ENCODE results near the gene ATP6V0E1.
A peak's percentile ranks its signal among the peaks of the same experiment; 100 is the strongest.
"Not testable (repeated sequence)": the region's sequence is repeated elsewhere in the genome, so short reads cannot be mapped to it uniquely, and the experiment has no call there.

Gene ATP6V0E1

DNA sequence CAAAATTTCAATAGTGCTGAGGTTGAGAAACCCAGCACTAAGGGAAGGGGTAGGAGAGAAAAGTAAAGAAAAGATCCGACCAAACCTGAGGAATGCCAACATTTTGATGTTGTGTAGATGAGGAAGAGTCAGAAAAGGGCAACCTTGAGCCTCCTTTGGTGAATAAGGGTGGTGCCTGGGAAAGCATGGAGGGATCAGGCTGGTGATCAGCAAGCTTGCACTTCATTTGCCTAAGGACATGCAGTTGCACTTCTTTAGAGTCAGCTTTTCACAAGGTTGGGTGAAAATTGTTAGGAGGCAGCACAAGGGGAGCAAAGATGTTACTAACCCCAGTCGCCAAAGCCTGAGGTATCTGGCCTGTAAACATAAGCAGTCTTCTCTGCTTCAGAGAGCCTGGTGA lies 20.4 kb downstream of the ATP6V0E1 start:
- DNase-seq (ENCODE audit: low spot score), result no peak

DNA sequence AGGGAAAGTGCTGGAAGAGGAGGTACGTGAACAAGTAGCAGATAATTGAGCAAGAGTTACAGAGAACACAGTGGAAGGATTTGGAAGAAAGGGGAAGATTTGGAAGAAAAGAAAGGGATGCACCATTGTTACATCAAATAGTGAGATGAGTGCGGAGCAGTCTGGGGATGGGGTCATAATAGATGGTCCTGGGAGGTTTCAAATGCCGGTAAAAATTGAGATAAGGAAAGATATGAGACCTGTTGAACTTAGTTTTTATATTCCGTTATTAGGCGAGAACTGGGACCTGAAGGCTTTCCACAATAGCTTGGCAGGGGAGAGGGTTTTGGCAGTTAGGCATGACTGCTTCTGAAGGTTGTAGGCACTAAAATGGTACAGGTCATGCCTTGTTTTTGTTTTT lies 20.9 kb downstream of the ATP6V0E1 start:
- DNase-seq (ENCODE audit: low spot score), result no peak

DNA sequence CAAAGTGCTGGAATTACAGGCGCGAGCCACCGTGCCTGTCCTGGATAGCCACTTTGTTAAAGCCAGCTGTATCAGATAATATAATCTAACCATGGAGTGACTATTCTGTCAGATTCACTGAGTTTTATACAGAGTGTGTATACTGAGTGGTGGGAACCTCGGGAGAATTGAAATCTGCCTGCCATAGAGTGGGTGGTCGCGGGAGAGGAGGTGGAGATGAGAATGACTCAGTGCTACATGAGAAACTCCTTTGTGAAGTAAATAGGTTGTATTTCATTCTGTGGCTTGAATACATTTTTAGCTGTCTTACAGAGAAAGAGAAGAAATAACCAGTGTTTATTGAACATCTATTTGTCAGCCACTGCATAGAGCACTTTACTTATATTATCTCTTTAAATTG lies 26.4 kb downstream of the ATP6V0E1 start:
- no peak for DNase-seq (ENCODE audit: low spot score)

DNA sequence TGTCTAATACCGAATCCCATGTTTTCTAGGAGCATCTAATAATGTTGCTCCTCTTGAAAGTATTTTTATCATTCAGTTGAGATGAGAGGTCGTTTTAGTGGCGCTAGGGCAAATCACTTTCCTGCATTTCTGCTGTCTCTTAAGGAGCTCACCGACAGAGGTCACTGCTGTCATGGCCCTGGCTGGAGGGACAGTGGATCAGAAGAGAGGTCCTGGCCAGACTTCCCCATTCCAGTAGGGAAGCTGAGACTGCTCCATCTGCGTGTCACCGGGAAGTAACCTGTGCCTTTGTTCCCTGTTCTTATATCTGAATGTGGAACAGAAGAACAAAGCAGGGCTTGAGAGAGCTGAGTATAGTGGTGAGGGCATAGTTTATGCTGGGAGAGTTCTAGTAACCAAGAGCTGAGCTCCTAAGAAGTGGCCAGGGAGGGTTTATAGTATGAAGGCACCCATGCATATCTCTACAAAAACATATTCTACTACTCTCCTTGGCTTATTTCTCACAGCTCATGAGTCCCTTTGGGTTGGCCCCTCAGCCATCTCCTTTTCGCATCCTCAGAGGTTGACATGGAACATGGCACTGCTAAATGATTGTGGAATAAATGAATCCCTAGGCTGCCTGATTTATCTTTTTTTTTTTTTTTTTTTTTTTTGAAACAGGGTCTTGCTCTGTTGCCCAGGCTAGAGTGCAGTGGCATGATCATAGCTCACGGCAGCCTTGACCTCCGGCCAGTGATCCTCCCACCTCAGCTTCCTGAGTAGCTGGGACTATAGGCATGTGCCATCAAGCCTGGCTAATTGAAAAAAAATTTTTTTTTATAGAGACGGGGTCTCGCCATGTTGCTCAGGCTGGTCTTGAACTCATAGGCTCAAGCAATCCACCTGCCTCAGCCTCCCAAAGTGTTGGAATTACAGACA lies 27.2 kb downstream of the ATP6V0E1 start:
- DNase-seq (ENCODE audit: low spot score), result peak; percentile 84

DNA sequence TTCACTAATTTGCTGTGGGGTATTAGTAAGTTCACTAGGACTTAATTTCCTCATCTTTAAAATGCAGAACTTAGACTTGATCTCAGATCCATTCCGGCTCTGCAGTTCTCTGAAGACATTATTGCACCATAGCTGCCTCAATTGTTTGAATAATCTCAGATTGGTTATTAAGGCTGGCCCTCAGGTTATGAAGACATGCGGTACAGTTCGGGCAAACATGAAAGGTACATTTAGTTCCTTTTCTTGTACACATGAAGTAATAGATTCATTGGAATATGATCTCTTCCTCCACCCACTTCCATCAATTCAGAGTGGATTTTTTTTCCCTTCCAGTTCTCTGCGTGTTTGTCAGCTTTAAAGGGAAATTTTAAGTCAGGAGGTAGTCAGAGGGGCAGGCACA lies 28.0 kb downstream of the ATP6V0E1 start:
- DNase-seq (ENCODE audit: low spot score), result no peak

DNA sequence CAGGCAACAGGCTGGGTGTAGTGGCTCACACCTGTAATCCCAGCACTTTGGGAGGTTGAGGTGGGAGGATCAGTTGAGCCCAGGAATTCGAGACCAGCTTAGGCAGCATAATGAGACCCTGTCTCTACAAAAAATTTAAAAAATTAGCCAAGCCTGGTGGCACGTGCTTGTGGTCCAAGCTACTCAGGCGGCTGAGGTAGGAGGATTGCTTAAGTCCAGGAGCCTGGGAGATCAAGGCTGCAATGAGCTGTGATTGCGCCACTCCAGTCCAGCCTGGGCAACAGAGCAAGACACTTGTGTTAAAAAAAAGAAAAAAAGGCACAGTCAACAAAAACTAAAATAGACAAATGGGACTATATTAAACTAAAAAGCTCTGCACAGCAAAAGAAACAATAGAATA lies 29.3 kb downstream of the ATP6V0E1 start:
- DNase-seq (ENCODE audit: low spot score), result no peak

DNA sequence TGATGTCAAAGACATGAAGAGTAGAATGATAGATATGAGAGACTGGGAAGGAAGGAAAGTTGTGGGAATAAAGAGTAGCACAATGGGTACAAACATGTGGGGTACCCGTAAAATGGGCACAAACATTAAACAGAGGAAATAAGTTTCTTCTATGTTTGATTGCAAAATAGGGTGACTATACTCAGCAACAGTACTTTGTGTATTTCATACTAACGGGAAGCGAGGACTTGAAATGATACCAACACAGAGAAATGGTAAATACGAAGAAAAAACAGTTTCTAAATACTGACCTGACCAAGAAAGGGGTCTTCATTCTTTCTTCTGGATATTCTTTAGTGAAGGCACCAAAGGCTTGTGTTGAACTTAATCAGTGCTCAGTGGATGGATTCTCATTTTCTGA lies 31.1 kb downstream of the ATP6V0E1 start:
- DNase-seq (ENCODE audit: low spot score), result no peak

DNA sequence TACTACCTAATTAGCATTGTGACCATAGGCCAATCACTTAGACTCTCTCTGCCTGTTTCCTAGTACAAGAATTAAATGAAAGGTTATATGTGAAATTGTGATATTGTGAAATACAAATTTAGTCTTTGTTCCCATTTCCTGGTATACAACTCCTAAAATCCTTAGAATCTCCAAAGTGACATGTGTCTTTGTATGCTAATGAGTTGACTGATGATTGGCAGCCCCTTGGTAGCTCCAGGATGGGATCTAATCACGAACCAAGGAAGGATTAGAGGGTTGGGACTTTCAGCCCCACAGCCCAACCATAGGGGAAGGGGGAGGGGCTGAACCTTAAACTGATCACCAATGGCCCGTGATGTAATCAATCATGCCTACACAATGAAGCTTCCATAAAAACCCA lies 31.6 kb downstream of the ATP6V0E1 start:
- DNase-seq (ENCODE audit: low spot score), result no peak

DNA sequence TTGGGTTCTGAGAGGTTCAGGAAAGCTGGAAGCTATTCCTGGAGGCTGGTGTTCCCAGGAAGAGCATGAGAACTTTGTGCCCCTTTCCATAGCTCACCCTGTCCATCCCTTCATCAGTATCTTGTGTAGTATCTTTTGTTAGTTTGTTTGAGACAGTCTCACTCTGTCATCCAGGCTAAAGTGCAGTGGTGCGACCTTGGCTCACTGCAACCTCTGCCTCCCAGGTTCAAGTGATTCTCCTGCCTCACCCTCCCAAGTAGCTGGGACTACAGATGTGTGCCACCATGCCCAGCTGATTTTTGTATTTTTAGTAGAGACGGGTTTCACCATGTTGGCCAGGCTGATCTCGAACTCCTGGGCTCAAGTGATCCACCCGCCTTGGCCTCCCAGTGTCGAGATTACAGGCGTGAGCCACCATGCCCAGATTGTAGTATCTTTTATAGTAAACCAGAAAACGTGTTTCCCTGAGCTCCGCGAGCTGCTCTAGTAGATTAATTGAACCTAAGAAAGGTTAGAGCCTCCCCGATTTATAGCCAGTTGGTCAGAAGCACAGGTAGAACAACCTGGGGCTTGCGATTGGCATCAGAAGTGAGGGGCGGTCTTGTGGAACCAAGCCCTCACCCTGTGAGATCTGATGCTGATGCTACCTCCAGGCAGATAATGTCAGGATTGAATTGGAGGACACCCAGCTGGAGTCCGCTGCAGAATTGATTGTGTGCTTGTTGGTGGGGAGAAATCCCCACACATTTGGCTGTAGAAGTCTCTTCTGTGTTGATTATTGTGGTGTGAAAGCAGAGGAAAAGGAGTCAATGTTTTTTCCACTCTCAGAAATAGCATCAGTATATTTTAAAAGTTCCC lies 32.3 kb downstream of the ATP6V0E1 start:
- DNase-seq (ENCODE audit: low spot score), result no peak

DNA sequence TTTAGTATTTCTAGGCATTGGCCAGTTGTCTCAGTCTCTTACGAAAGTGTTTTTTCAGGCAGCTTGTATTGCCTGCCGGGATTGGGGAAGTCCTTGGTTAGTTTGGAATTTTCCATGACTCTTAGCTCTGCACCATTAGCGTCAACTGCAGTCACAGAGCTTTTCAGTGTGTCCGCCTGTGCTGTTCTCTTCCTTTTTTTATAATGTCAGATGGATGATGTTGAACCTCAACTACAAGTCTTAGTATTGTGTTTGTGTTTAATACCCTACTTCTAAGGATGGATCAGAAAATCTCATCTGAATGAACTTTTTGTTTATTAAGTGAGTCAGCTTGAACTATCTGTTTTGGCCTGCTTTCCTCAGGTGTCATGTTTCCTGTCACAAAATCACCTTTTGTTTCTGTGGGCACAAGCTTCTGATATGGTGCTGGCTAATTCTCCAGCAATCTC lies 33.1 kb downstream of the ATP6V0E1 start:
- DNase-seq (ENCODE audit: low spot score), result peak; percentile 79

DNA sequence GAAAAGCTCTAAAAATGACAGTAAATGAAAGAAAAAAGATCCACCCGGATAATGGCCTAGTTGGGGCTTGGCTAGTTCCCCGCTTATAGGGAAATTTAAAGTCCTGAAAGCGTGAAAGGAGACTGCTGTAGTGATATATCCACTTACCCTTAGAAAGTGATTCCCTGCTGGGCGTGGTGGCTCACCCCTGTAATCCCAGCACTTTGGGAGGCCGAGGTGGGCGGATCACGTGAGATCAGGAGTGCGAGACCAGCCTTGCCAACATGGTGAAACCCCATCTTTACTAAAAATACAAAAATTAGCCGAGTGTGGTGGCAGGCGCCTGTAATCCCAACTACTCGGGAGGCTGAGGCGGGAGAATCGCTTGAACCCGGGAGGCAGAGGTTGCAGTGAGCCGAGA lies 33.5 kb downstream of the ATP6V0E1 start:
- DNase-seq (ENCODE audit: low spot score), result not testable (repeated sequence)

DNA sequence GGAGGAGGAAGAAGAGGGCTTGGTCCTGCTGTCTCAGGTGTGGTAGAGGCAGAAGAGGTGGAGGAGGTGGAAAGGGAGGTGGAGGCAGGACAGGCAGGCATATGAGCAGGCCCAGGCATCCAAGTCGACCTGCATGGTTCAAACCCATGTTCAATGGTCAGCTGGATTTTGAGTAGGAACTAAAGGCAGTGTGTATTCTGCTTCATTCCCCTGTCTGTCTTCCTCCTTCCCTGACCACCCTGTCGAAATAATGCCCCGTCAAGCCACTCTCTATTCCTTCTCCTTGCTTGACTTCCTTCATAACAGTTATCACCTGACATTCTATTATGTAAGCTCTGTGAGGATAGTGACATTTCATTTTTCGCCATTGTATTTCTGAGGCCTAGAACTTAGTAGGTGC lies 34.8 kb downstream of the ATP6V0E1 start:
- DNase-seq (ENCODE audit: low spot score), result no peak

DNA sequence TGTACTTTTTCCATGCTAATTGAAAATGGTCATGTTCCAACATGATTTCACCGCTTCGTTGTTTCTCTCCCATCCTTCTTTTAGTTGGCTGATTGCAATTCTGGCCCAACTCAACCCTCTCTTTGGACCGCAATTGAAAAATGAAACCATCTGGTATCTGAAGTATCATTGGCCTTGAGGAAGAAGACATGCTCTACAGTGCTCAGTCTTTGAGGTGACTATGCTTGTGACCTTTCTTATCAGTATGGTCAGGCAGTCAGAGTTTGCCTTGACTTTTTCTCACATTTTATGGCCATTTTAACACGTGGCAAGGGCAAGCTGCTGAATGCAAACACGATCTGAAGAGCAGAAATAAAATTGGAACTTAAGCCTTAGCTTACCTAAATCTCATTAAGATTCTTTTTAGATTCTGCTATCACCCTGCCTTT lies 36.6 kb downstream of the ATP6V0E1 start:
- no peak for DNase-seq (ENCODE audit: low spot score)

DNA sequence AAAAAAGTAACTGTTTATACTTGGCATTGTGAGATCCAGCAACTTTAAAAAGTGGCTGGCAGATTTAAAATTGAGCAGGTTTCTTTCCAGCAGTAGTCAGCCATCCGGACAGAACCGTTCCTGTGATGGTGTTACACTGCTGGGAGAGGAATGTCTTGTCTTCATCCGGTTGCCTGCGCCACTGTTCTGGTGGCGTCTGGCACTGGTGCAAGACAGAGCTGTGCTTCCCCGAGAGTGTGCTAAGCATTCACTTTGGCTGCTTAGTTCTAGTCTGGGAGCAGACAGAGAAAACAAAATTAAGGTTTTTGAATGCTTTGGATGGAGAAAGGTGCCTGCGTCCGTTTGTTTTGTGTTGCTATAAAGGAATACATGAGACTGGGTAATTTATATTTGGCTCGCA lies 37.1 kb downstream of the ATP6V0E1 start:
- DNase-seq (ENCODE audit: low spot score), result peak; percentile 68

DNA sequence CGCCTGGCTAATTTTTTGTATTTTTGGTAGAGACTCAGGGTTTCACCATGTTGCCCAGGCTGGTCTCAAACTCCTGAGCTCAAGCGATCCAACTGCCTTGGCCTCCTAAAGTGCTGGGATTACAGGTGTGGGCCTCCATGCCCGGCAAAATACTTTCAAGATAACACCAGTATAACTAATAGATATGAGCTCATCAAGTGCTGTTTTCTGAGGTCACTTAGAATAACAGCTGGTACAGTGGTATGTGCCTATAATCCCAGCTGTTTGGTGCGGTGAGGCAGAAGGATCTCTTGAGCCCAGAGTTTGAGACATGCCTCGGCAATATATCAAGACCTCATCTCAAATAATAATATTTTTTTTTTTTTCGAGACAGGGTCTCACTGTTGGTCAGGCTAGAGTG lies 42.1 kb downstream of the ATP6V0E1 start:
- DNase-seq (ENCODE audit: low spot score), result no peak

DNA sequence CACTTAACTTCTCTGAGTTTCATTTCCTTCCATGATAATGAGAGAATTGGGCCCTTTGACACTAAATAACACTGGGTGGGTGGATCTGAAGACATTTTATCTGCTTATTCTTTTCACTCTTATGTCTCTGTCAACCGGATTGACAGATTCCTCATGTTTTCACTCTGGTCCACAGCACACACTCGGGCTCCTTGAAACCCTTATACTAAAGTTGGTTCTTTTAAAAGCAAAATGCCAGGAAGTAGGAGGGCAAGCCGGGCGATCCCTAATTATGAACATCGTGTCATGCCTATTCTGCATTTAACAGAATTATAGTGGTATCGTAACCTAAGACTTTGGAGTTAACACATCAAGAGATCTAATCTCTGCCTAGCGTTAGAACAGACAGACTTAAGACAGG lies 44.3 kb downstream of the ATP6V0E1 start:
- DNase-seq (ENCODE audit: low spot score), result no peak

DNA sequence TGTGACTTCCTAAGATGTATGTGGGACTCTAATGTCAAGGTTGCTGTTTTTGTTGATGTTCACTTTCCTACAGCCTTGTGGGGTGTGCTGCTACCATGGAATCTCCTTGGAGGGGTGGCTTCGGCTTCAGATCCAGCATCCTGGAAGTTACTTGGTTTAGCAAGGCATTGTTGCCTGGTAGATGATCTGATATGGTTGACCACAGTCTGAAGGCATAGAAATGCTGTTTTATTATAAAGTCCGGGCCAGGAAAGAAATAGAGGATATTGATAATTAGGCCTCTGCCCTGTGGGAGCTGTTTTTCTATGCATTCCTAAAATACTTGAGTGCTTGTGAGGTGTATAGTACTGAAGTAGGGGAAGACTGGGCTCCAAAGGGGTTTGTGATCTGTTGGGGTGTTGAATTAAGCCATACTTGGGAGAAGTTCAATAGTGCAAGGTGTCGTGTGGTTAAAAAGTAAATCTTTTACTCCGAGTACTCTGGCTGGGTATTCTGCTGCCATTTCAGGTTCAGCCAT lies 45.3 kb downstream of the ATP6V0E1 start:
- DNase-seq (ENCODE audit: low spot score), result no peak

DNA sequence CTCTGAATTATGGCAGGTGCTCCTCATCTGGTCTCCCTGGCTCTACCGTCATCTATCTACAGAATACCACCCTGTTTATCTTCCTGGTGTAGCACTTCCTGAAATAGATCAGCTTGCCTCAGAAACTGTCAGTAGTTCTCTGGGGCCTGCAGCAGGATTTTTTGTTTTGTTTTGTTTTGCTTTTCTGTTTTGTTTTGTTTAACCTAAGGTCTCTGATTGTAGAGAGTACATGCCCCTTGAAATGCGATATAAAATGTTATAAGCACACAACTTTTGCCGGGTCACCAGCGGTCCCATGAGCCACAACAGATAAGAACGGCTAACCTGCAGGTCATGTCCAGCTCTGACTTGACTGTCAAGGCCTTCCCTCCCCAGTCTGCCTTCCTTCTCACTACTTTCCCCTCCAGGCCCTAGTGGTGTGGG lies 45.9 kb downstream of the ATP6V0E1 start:
- no peak for DNase-seq (ENCODE audit: low spot score)

DNA sequence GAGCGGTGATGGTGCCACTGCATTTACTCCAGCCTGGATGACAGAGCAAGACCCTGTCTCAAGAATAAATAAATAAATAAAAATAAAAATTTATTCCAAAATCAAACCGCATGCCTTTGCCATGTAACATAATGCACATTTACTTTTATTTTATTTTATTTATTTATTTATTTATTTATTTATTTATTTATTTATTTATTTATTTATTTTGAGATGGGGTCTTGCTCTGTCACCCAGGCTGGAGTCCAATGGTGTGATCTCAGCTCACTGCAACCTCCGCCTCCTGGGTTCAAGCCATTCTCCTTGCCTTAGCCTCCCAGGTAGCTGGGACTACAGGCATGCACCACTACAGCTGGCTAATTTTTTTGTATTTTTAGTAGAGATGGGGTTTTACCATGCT lies 48.5 kb downstream of the ATP6V0E1 start:
- not testable (repeated sequence) for DNase-seq (ENCODE audit: low spot score)

DNA sequence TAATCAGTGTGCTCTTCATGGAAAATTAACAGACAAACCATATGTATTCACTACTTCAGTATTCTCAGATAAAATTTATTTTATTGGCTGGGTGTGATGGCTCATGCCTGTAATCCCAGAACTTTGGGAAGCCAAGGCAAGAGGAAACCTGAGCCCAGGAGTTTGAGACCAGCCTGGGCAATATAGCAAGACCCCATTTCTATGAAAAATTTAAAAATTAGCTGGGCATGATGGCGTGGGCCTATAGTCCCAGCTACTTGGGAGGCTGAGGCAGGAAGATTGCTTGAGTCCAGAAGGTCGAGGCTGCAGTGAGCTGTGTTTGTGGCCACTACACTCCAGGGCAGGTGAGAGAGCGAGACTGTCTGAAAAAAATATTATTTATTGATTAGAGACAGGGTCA lies 49.2 kb downstream of the ATP6V0E1 start:
- DNase-seq (ENCODE audit: low spot score), result no peak

DNA sequence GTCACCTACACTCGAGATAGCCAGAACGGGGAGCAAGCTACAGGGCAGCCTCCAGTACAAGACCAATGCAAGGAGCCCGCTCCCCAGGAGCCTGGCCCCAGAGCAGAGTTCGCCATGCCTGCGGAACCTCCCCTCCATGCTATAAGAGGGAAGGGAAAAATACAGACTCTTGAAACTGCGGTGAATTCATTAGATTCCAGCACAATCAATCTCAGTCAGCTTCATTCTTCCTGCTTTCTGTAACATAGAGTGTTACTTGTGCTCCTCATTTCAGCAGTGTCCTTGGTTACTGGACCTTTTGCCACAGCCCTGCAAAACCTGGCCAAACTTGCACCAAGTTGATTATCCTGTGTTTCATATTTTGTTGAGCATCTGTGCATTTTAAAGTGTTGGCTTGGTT lies 50.4 kb downstream of the ATP6V0E1 start:
- no peak for DNase-seq (ENCODE audit: low spot score)

DNA sequence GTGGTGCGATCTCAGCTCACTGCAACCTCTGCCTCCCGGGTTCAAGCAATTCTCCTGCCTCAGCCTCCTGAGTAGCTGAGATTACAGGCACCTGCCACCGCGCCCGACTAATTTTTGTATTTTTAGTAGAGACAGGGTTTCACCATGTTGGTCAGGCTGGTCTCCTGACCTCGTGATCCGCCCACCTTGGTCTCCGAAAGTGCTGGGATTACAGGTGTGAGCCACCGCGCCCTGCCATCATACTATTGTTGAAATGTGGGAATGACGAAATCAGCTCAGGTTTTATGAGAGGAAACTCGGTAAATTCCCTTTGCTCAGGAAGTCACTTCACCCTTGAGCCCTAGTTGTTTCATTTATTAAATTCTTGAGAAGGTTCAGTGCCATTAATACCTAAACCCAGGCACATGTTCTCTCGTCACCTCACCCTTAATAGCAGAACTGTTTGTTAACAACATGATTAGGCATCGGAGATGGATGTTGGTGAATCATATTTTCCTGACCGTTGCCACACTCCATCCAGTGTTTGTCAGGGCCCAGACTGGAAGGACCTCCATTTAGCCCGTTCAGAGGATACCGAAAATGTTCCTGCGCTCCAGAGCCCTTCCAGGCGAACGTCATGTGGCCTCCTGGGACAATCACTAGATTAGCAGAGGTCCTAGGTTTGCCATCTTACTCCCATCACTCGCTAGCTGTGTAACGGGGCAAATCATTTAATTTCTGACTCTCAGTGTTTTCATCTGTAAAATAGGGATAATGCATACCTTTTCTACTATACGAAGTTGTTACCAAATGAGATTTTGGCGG lies 52.5 kb downstream of the ATP6V0E1 start:
- no peak for DNase-seq (ENCODE audit: low spot score)

All from pons (tissue), 1 donor.